GM19351 (cell line): ENCODE results near the gene PTPRN2.

ENCODE experiments used
- ATAC-seq: cut with Tn5 transposase; IDR thresholded peaks from one replicate; pipeline ENCODE4 v1.9.1; 2021; ENCODE audit warnings: mild to moderate bottlenecking, moderate library complexity; ENCODE audit not compliant: unreplicated experiment

The PTPRN2 gene

GRCh38 chr7:157690058-157690832 is 897.4 kb downstream of the PTPRN2 start:
- ATAC-seq = no peak

GRCh38 chr7:157689269-157690057 is 898.2 kb downstream of the PTPRN2 start:
- ATAC-seq = no peak

GRCh38 chr7:157688533-157689268 is 898.9 kb downstream of the PTPRN2 start:
- ATAC-seq = no peak

- no peak for ATAC-seq
Measured at GRCh38 chr7:157687845-157688532, 899.6 kb downstream of the PTPRN2 start.

GRCh38 chr7:157687158-157687557 is 900.5 kb downstream of the PTPRN2 start:
- ATAC-seq = no peak

- ATAC-seq = no peak
Measured at GRCh38 chr7:157686285-157686894, 901.2 kb downstream of the PTPRN2 start.

- no peak for ATAC-seq
Measured at GRCh38 chr7:157685430-157686284, 902.0 kb downstream of the PTPRN2 start.

- no peak for ATAC-seq
Measured at GRCh38 chr7:157684909-157685429, 902.7 kb downstream of the PTPRN2 start.

- no peak for ATAC-seq
Measured at GRCh38 chr7:157684157-157684908, 903.3 kb downstream of the PTPRN2 start.

GRCh38 chr7:157683747-157684156 is 903.9 kb downstream of the PTPRN2 start:
- no peak for ATAC-seq

- ATAC-seq = no peak
Measured at GRCh38 chr7:157682946-157683746, 904.5 kb downstream of the PTPRN2 start.

GRCh38 chr7:157682064-157682945 is 905.3 kb downstream of the PTPRN2 start:
- ATAC-seq = no peak

- ATAC-seq = no peak
Measured at GRCh38 chr7:157679607-157680006, 908.0 kb downstream of the PTPRN2 start.

- no peak for ATAC-seq
Measured at GRCh38 chr7:157678501-157678900, 909.1 kb downstream of the PTPRN2 start.

- no peak for ATAC-seq
Measured at GRCh38 chr7:157676456-157677255, 911.0 kb downstream of the PTPRN2 start.

- no peak for ATAC-seq
Measured at GRCh38 chr7:157676001-157676400, 911.6 kb downstream of the PTPRN2 start.
